NCI-H774 (cell line): ENCODE results near the gene PRSS38.

ENCODE experiments used
- DNase-seq: peaks from one replicate; lab custom pipeline; 2025; lab: John Stamatoyannopoulos, UW

Gene PRSS38

DNA sequence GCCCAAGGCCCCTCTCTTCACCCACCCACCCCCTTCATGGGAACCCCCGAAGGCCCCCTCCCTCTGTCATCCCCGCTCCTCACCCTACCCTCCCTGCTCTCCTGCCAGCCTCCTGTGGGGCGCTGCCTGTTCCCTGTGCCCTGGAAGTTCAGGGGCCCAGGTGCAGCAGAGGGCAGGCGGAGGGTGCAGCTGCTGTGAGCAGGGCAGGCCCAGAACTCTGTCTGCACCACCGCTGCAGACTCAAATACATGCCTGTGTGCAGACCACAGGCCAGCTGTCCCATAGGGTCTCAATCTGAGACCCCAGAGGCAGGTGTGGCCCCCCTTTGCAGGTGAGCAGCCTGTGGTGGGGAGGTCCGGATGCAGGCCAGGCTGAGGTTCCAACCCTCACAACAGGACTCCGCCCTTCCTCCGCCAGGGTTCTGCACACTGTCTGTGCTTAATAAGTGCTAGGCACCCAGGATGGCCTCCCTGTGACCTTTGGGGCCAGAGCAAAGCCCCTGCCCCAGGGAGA lies 69.7 kb downstream of the PRSS38 start:
- DNase-seq = no peak

DNA sequence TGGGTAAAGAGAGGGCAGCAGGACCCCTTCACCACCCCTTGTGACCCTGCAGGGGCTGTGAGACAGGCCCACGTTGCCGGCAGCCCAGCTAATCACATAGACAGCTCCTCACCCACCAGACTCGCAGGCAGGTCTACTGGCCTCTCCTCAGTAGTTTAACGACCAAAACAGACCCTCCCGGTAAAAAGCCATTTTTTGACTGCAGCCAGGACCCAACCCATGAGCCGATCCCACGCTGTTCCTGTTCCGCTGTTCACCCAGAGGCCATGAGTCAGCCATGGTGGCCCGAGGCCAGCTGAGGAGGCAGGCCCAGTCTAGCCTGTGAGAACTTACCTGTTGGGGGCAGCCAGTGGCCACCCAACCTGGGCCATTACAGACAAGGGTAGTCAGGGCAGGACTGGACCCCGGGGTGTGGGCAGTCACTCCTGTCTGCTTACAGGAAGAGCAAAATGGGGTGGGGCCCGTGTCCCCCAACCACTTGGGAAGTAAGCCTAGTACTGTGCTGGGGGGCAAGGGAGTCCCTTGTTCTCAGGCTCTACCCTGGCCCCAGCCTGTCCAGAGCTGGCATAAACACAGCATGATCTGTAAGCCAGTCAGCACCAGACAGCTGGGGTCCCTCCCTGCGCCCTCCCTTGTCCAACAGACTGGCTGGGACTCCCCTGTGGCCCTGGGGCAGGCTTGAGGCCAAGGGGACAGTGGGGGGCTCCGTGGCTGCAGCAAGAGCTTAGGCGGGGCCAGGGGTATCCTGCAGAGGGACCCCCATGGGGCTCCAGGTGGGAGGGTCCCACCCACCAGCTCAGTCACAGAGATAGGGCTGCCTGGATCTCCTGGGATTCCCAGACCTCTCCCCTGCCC lies 70.4 kb downstream of the PRSS38 start:
- DNase-seq = no peak

DNA sequence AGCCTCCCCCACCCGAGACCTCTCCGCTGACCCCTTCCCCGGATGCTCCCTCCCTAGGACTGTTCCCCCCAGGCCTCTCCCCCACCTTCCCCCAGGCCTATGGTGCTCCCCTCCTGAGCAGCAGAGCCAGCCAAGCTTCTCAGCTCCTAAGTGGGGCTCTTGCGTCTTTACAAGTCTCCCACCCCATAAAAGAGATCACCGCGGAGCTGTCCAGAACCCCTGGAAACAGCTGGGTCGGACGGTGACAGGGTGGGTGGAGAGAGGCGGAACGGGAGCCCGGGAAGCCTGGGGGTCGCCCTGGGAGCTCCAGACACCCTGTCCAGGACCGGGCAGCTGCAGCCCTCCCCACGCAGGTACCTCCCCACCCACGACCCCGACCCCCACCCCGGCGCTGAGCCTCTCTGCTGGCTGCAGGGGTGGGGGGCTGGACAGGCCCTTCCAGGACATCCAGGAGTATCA lies 71.1 kb downstream of the PRSS38 start:
- no peak for DNase-seq

DNA sequence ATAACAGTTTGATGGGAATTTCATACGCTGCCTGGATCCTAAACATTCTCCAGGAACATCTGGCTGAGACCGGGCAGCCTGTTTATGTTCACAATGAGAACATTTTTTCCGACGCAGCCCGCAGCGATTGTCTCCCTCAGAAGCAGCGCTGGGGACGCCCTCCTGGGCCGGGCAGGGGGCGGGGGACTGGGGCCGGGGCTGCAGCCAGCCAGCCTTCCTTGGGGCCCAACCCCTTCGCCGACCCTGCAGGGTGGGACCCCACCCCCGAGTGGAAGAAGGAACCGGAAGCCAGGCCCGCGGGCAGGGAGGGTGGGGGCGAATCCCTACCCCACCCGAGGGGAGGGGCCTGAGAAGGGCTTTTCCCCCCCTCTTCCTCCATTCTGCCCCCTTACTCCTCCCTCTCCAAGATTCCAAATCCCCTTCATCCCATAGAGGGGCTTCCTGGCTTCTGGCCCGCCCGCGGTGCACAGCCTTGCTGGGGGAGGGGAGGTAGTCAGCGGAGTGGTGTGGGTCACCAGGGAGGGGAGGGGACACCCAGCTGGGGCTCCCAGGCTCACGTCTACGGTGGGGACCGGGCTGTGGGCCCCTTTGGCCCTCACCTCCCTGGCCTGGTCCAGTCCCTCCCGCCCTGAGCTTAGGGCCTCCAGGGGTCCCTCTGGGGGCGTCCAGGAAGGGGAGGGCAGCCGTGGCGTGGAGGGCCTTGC lies 71.7 kb downstream of the PRSS38 start:
- DNase-seq = no peak

DNA sequence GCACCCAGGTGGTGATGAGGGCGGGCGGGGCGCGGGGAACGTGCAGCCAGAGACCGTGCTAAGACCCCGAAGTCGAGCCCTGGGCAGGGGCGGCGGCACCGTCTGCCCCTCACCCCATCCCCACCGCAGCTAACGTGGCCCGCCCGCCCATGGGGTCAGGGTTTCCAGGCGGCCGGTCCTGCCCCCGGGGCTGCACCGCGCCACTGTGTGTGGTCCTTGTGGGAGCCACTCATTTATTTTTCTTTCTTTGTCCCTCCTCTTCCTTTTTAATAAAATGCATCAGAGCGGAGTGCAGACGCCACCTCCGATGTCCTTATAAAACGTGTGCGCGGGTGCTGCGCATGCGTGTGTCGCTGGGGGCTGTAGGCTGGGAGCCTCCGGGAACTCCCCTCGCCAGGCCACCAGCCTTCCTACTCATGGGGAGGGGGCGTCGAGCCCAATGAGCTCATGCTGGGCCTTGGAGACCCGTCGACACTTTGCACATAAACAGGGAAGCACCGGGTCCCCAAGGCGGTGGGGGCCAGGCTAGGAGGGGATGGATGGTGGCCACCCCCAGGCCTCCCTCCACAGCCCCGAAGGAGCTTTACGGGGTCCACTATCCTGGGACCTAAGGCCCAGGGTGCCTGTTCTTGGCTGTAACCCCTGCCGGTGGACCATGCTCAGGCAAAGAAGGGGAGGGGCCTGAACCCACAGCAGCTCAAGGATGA lies 72.4 kb downstream of the PRSS38 start:
- DNase-seq = no peak

DNA sequence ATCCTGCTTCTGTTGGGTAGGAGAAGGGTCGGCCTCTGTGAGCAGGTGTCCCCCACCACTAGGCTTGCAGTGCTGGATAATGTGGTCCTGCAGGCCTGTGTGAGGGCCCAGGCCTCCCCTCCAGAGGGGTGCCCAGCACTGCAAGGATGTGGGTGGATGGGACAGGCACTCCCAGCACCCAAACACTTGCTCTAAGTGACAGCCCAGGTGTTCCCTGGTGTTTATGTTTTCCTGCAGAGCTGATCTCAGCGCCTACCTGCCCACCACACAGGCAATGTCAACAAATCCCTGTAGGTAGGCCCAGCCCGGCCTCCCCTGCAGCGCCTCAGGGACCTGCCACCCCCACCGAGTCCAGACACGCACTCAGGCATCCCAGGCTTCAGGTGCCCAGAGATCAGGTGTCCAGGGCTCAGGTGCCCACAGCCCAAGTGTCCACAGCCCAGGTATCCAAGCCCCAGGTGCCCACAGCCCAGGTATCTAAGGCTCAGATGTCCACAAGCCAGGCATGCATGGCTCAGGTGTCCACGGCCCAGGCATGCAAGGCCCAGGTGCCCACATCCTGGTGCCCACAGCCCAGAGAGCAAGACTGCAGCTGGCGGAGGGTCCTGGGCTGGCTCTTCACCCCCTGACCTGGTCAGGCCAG lies 73.0 kb downstream of the PRSS38 start:
- DNase-seq = no peak

DNA sequence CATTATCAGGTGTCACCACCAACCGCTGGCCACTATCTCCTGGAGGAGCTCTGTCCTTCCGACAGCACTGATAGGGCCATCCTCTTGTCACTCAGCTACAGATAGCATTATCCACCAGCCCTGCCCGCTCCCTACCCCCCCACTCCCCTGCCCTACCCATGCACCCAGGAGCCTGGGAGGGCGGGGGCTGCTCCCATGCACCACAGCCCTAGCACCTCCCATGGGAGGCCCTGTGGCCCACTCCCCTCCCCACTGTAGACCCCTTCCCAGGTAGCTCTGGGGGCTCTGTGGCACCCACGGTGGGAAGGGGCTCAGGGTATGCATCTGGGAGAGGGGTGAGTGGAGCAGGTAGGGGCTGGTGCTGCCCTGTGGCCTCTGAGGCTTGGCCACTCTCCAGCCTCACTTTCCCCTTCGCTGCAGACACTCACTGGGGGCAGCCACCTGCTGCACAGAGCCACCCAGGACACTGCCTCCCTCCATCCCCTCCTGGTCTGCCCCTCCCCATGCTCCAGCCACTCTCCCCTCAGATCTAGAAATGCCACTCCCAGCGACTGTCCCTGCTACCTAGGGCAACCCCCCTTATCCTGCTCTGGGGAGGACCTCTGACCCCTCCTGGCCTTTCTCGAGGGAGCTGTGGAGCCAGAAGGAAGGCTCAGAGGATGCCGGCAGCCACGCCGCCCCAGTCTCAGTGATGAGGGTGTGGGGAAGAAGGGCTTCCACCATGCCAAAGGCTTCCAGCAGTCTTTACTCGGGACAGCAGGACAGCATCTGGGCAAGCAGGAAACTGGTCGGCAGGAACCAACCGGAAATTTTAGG lies 73.8 kb downstream of the PRSS38 start:
- no peak for DNase-seq

DNA sequence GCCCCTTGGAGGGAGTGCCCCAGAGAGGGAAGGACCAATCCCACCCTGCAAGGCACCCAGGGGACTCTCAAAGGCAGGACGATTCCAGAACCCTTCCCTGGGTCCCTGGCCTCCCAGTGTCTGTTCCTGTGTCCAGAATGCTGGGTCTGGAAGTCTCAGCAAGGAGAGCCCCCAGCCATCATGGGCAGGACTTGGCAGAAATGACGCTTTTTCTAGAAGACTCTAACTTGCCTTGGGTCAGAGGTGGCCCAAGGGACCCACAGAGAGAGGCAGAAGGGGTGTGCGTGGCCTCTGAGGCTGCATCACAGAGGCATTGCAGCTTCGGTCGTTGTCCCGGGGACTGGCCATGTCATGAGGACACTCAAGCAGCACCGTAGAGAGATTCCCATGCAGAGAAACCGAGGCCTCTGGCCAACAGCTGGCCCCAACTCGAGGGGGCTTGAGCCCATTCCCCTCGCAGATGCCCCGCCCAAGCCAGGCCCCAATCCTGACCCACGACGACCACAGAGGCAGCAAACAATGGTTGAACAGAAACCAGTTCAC lies 74.5 kb downstream of the PRSS38 start:
- no peak for DNase-seq

DNA sequence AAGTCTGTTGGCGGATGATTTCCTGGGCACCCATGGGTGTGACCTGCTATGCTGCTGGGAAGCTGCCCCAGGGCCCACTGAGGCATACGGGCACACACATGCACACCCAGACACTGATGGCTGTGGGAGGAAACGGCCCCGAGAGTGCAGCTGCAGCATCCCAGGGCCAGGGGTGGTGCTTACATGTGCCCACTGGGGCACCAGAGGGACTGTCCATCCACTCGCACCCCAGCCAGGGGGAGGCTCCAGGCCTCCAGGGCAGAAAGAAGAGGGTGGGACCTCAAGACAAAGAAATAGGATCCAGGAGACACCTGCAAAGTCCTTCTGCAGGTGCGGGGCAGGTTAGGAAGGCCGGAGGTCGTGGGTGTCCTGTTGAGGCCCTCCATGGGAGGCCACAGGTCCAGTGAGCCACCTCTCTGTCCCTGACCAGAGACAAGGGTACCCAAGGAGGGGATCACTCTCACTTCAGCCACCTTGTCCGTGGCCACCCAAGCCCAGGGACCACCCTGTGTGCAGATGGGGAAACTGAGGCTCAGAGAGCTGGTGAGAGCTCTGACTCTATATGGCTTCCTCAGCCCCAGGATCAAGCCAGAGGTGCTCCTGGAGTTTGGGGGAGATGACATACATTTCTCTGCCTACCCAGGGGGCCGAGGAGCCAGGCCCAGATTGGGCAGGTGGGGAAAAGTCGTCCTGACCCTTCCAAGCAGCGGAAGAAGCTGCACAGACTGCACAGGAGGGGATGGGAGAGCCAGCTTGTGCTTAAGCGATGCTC lies 75.2 kb downstream of the PRSS38 start:
- DNase-seq = no peak

DNA sequence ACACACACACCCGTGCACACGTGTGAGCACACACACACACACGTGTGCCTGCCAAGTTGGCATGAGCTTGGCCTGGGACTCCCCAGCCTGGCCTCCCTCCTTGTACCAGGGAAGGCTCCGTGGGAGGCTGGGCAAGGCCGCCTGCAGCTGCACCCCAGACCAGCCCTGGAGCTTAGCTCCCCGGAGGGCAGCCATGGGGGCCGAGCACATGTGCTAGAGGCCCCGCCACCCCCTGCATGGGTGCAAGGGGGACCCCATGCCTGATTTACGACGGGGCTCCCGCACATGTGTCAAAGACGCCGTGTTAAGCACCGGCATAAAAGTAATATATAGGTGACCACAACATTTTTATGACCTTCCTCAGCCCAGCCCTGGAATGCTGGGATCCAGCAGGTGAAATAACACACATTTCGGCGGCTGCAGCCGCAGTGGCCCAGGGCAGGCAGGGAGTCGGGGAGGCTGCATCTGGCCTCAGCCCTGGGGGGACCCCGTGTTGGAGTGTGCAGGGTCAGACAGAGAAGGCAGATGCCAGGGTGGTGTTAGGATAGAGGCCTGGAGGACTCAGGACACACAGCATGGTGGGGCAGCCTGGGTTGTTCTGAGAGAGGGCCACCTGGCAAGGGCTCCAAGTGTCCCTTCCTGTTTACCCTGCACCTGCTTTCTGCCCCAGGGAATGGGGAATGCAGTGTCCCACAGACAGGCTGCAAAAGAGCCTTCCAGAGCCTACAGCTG lies 75.9 kb downstream of the PRSS38 start:
- no peak for DNase-seq

DNA sequence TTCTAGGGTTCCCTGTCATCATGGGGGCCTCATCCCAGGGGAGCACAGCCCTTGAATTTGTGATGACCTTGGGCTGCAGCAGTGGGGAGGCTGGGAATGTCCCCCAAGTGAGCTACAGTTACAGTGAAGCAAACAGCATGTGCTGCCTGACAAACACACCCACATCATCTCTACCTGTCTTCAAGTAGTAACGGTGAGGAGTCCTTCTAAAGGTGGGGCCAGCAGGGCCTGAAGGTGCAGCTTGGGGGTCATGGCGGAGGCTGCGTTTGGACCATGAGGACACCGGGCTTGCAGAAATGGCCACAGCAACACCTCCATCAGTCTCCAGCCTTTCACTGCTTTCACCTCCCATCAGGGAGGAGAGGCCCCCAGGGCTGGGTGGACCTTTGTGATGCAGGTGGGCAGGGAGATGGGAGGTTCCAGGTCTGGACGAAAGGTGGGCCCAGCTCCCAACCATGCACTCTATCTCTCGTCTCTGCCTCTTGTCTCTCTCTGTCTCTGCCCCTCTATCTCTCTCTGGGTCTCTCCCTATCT lies 76.5 kb downstream of the PRSS38 start:
- DNase-seq = no peak

DNA sequence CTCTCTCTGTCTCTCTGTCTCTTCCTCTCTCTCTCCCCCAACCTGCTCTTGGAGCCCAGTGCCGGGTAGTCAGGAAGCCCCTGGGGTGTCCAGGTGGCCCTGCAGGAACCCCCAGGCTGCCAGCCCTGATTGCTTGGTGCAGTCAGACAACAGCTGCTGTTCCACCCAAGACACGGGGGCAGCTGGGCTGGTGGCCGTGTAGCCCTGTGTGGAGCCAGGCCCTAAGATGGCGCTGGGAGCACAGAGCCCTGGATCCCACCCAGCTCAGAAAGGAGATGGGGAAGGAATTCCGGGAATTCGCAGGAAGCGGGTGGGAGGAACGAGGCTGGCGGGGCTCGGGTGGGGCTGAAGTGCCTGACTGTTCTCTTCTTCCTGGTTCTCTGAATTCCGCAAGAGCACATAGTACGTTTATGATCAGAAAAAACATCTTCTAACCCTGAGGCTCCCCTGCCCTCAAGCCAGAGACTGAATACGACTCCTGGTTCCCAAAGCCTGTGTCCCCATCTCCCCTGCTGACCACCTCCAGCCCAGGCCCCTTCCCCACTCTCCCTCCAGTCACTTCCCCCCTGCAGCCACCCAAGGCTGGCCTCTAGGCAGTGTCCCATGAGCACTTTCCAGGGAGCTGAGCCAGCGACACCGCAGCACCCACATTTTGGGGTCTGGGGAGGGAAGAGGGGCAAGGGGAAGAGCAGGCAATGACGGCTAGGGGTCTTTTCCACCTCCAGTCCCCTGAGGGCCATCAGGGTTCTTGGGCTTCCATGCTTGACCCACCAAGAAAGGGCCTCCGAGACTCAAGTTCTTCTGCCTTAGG lies 77.2 kb downstream of the PRSS38 start:
- no peak for DNase-seq

DNA sequence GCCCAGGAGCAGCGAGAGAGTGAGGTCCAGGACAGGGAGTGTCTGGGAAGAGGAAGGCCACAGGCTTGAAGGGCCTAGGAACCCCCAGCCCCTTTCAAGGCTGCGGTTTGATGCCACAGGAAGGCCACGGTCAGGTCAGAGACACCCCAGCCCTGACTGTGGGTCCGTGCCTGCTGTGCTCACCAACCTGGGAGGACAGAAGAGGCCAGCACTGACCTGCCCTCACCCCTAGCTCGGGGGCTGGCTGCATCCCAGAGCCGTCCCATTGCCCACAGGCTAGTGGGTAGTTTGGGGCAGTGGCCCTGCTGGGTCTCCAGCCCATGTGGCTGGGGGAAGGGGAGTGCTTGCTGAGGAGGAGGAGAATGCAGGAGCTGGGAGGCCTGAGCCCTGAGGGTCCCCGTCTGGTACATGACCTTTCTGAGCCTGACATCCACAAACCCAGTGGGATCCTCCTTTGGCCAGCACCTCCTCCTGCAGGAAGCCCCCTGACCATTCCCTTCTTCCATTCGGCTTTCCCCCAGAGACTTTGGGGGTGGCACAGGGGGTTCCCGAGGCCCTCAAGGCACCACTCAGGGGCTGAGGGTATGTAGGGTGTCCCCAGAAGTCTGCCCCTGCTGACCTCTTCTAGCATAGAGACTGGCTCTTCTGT lies 77.9 kb downstream of the PRSS38 start:
- DNase-seq = no peak

DNA sequence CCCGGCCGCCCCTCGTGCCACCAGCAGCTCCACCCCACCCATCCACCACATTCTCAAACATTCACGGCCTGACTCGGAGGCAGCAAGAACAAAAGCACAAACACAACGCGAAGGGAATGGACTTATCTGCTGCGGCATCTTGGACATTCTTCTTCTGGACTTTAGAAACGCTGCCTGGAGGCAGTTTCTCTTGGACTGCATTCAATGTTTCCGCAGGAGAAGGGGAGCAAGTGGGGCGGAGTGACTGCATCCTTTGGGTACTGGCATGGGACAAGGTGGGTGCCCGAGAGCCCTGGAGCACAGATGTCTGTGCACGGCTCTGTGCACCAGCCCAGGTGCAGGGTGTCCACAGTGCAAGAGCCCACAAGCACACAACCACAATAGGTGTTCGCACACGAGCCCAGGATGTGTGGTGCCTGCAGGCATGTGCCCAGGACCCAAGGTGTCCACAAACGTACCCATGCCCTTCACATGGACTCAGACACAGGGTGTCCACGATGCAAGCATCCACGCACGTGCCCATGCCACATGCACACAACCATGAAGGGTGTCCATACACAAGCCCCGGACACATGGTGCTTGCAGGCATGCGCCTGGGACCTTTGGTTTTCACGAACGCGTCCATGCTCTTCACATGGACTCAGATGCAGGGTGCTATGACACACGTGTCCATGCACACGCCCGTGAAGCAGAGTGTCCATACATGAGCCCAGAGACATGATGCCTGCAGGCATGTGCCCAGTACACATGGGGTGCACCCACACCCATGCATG lies 78.7 kb downstream of the PRSS38 start:
- DNase-seq = no peak

DNA sequence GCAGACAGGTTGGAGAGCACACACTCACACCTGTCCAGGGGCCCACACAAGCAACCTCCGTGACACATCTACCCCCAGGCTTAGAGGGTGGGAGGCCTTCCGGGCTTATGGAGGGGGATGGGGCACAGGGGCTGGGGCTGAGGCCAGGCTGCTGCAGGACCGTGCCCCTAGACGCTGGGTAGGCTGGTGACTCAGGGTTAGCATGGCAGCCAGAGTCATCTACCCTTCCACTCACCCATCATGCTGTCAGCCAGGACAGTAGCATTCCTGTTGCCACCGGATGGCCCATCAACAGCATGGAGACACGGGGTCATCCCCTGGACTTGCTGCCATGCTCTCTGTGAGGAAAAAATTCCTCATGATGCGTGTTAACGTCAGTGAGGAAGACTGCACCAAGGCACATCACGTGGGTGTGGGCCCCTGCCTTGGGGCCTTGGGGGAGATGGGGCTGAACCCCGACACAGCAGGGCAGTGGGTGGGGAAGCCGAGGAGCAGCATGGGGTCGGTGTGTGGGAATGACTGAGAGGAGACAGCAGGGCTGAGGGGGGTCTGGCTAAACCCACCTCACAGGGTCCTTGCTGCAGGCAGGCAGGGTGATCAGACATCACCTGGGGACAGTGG lies 79.5 kb downstream of the PRSS38 start:
- no peak for DNase-seq
